Caco-2 (cell line): ENCODE data around the gene SH3BP4. TPM values are rescaled to one million over a fixed set of nuclear protein-coding genes. Genes with fewer than 3 reads are reported as not detected.

Experiments
- BruUV-seq: library from RNA; stranded (reverse); fragments of 400-500 nt; replicated peaks from 2 replicates; lab custom pipeline; 2021; lab: Mats Ljungman, UMichigan
- CTCF ChIA-PET: fragments of 300-600 bp; sonication (Branson Sonifier 250); formaldehyde crosslinking; loops from one replicate; lab custom pipeline; 2022; ENCODE audit warnings: antibody characterized with exemption; lab: Charles Lee
- POLR2A ChIA-PET: fragments of 300-600 bp; sonication (Branson Sonifier 250); formaldehyde crosslinking; loops from one replicate; lab custom pipeline; 2022; ENCODE audit warnings: antibody characterized with exemption; lab: Charles Lee
- DNase-seq, 2 experiments: peaks; one replicate each; pipeline versions ENCODE4 v3.0.0 to v3.0.0-alpha.2; 2020 to 2022
- H3K27me3 ChIP-seq: replicated peaks from 2 replicates; pipeline ENCODE4 v1.6.0; 2011; ENCODE audit warnings: low read length; ENCODE audit not compliant: control insufficient read depth, insufficient read depth
- H3K36me3 ChIP-seq: 2 replicates; pipeline ENCODE4 v1.5.1; 2011; ENCODE audit warnings: low read length; ENCODE audit not compliant: control insufficient read depth, insufficient read depth
- H3K4me1 ChIP-seq: fragments of 250-450 bp; sonication (Bioruptor Pico); 2 replicates; pipeline ENCODE4 v1.5.1; 2020; ENCODE audit warnings: mild to moderate bottlenecking
- H3K4me3 ChIP-seq: 2 replicates; pipeline ENCODE4 v1.5.1; 2011; ENCODE audit warnings: low read depth, mild to moderate bottlenecking, control low read depth, low read length
- H3K9me3 ChIP-seq: fragments of 250-450 bp; sonication (Bioruptor Pico); 2 replicates; pipeline ENCODE4 v1.5.1; 2020; ENCODE audit warnings: mild to moderate bottlenecking, moderate library complexity
- H3K27ac Mint-ChIP-seq: one replicate; pipeline ENCODE4 v1.8.0; 2022; ENCODE audit warnings: mixed read lengths; ENCODE audit not compliant: unreplicated experiment
- H3K27me3 Mint-ChIP-seq: one replicate; pipeline ENCODE4 v1.8.0; 2022; ENCODE audit warnings: mixed read lengths; ENCODE audit not compliant: insufficient read depth, unreplicated experiment
- H3K36me3 Mint-ChIP-seq: one replicate; pipeline ENCODE4 v1.8.0; 2022; ENCODE audit warnings: mild to moderate bottlenecking, mixed read lengths; ENCODE audit not compliant: insufficient read depth, unreplicated experiment
- H3K4me1 Mint-ChIP-seq: one replicate; pipeline ENCODE4 v1.8.0; 2022; ENCODE audit warnings: low read depth, mixed read lengths; ENCODE audit not compliant: unreplicated experiment
- H3K4me3 Mint-ChIP-seq: one replicate; pipeline ENCODE4 v1.8.0; 2022; ENCODE audit warnings: mild to moderate bottlenecking, moderate library complexity, mixed read lengths; ENCODE audit not compliant: unreplicated experiment
- H3K9me3 Mint-ChIP-seq: one replicate; pipeline ENCODE4 v1.8.0; 2022; ENCODE audit warnings: mixed read lengths; ENCODE audit not compliant: unreplicated experiment
- CTCF ChIP-seq, 2 experiments: fragments of 200-600 bp in 1 of 2; IDR thresholded peaks; 1 replicate in 1 of 2; 2 replicates in 1 of 2; pipeline versions ENCODE4 v1.5.1 to v1.8.0; 2011 to 2022; ENCODE audit warnings: antibody characterized with exemption in 1 of 2, control low read depth in 1 of 2, inconsistent platforms in 1 of 2, low read depth in 1 of 2, low read length in 1 of 2, mild to moderate bottlenecking in 1 of 2, moderate library complexity in 1 of 2; ENCODE audit not compliant: insufficient read depth in 1 of 2, severe bottlenecking in 1 of 2, unreplicated experiment in 1 of 2
- intact Hi-C: fragments of 100-400 bp; cut with micrococcal nuclease; formaldehyde crosslinking; loops from one replicate; pipeline ENCODE4 v1.10.0; 2022; ENCODE audit not compliant: unreplicated experiment
- total RNA-seq: library from RNA; stranded (reverse); gene quantifications from 2 replicates; pipeline ENCODE4 v1.2.3, GENCODE V29; 2022

SH3BP4 gene
- total RNA-seq, 1 experiment from 2014 or later: 29.9 TPM

GRCh38 chr2:235043762-235044500, 92.1 kb downstream of the SH3BP4 start:
- no peak overlapping the region for H3K27ac Mint-ChIP-seq
- BruUV-seq: no TSS peak
- Histone ChIP-seq H3K4me3 (no peak overlapping the region), H3K9me3 (no peaks in the 10 kb centered on the region), H3K27me3 (no peaks in the 10 kb centered on the region), H3K4me1 (no peaks in the 10 kb centered on the region), H3K36me3 (no peaks in the 10 kb centered on the region; the same call in 1 of the 2 replicates)
- intact Hi-C loops: no loop called here
- no peak overlapping the region for H3K4me3 Mint-ChIP-seq
- CTCF ChIA-PET: no interaction called here
- peaks cover 11% of the 10 kb centered on the region for H3K4me1 Mint-ChIP-seq
- peaks cover 61% of the 10 kb centered on the region for H3K36me3 Mint-ChIP-seq
- no peak for DNase-seq
- no peaks in the 10 kb centered on the region for H3K9me3 Mint-ChIP-seq
- POLR2A ChIA-PET: no interaction called here
- no peak for TF ChIP-seq CTCF (IDR thresholded peaks at IDR 0.05; ENCODE audit: insufficient read depth in 1 of 2, low read depth in 1 of 2, low read length in 1 of 2, severe bottlenecking in 1 of 2, unreplicated experiment in 1 of 2)
- H3K27me3 Mint-ChIP-seq: no peaks in the 10 kb centered on the region

- Histone ChIP-seq H3K9me3 (no peaks in the 10 kb centered on the region), H3K27me3 (no peaks in the 10 kb centered on the region), H3K4me1 (no peaks in the 10 kb centered on the region), H3K4me3 (no peak overlapping the region), H3K36me3 (no peaks in the 10 kb centered on the region; the same call in 1 of the 2 replicates)
- Mint-ChIP-seq H3K4me3 (no peak overlapping the region), H3K36me3 (peaks cover 59% of the 10 kb centered on the region), H3K27me3 (no peaks in the 10 kb centered on the region), H3K9me3 (no peaks in the 10 kb centered on the region), H3K4me1 (peaks cover 11% of the 10 kb centered on the region), H3K27ac (no peak overlapping the region)
- ChIA-PET POLR2A (no interaction called here), CTCF (no interaction called here)
- DNase-seq: no peak
- TF ChIP-seq CTCF (IDR thresholded peaks at IDR 0.05; ENCODE audit: insufficient read depth in 1 of 2, low read depth in 1 of 2, low read length in 1 of 2, severe bottlenecking in 1 of 2, unreplicated experiment in 1 of 2): no peak
- intact Hi-C loops: no loop called here
- BruUV-seq: no TSS peak
These were observed 92.9 kb downstream of the SH3BP4 start for GRCh38 chr2:235044501-235045271.

DNA sequence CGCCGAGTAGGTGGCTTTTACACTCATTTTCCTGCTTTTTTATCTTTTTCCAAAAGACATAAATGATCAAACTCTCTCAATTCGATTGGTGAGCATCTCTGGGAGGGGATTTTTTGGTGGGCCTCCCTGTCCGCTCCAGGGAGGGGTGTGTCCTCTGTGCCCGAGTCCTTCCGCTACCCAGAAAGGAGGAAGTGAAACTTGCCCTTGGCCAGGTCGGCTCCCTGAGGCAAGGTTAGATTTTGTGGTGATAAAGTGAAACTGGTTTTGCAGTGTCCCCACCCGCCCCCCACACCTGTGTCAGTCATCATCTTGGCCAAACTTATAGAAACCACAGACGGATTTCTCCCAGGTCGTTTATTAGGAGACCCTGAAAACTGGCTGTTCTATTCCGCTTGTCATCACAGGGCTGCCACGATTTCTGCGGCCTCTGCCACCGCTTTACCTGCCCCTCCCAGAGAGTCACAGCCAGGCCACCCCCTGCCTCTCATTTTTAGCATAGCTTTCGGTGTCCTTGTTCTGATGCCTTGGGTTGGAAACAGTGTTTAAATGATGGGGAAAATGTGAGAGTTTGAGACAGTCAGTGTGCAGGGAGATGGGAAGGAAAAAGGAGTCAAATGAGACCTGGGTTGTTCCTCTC, 93.6 kb downstream of the SH3BP4 start:
- Mint-ChIP-seq H3K27ac (no peak overlapping the region), H3K9me3 (no peaks in the 10 kb centered on the region), H3K4me3 (no peak overlapping the region), H3K4me1 (peaks cover 11% of the 10 kb centered on the region), H3K27me3 (no peaks in the 10 kb centered on the region), H3K36me3 (peaks cover 57% of the 10 kb centered on the region)
- BruUV-seq: no TSS peak
- no peaks in the 10 kb centered on the region for H3K9me3 ChIP-seq
- ChIA-PET CTCF (no interaction called here), POLR2A (no interaction called here)
- DNase-seq: no peak
- H3K27me3 ChIP-seq: no peaks in the 10 kb centered on the region
- no peaks in the 10 kb centered on the region; the same call in 1 of the 2 replicates for H3K36me3 ChIP-seq
- H3K4me1 ChIP-seq: no peaks in the 10 kb centered on the region
- intact Hi-C loops: no loop called here
- H3K4me3 ChIP-seq: no peak overlapping the region
- no peak for TF ChIP-seq CTCF (IDR thresholded peaks at IDR 0.05; ENCODE audit: insufficient read depth in 1 of 2, low read depth in 1 of 2, low read length in 1 of 2, severe bottlenecking in 1 of 2, unreplicated experiment in 1 of 2)
